ENCODE data around the gene PPP1R3E.
A peak's percentile ranks its signal among the peaks of the same experiment; 100 is the strongest.

The PPP1R3E gene

DNA sequence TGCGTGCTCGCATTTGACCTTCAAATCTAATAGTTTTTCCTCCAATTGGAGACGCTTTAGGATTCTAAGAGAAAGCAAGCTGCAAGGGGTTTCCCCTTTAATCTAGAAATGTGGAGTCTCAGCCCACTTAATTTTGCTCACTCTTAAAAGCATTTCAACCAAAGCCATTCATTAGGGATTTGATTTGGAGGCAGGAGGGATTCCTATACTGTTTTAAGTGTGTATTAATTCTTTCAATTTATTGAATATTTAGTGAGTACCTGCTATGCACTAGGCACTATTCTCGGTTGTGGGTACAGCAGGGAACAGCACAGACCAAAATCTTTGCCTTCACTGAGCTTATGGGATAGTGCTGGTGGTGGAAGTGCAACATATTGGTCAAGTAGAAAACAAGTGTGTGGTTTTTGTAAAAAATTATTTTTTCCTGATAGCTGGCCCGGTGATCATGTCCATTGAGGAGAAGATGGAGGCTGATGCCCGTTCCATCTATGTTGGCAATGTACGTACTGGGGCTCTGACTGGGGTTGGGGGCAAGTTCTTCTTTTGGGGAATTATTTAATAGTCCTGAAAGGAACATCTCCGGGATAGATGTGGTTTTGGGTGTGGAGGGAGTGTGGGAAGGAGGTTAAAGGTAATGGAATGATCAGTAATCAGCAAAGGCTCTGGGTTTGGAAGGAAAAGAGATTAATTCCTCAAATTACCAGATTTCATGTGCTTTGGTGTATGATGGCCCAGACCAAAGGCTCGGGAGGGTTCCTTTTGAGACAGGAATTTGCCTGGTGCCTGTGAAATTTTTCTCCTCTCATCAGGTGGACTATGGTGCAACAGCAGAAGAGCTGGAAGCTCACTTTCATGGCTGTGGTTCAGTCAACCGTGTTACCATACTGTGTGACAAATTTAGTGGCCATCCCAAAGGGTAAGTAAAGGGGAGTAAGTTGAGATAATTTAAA, 20.2 kb upstream of the PPP1R3E start:
- DNase-seq = no peak

DNA sequence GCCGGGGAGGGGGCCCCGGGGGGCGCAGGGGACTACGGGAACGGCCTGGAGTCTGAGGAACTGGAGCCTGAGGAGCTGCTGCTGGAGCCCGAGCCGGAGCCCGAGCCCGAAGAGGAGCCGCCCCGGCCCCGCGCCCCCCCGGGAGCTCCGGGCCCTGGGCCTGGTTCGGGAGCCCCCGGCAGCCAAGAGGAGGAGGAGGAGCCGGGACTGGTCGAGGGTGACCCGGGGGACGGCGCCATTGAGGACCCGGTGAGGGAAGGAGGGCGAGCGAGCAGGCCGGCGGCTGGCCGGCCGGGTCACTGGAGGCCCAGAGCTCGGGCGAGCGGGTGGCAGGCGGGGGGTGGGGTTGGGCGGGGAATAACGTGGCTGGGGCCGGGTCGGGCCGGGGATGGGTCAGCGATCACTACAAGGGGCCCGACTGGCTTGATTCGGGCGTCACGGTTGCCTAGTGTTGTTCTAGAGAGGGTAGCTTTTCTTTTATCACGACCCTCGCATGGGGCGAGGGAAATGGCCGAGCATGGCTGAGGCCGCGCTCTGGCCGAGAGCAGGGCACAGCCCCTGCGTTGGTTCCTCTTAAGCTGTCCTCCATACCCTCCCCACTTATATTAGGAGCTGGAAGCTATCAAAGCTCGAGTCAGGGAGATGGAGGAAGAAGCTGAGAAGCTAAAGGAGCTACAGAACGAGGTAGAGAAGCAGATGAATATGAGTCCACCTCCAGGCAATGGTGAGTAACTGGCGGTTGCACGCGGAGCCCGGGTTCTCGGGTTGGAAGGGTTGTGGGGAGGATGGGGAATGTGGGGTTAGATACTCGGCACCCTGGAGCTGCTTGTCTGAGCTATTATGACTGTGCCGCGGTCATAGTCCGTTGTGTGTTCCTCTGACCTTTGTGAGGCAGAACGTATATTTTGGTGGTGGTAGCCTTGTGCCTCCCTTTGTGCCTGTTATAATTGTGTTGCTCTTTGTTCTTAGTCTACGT, 19.2 kb upstream of the PPP1R3E start:
- DNase-seq = peak; percentile 48

- peak; percentile 100 for DNase-seq
Measured at GRCh38 chr14:23320584-23321571, 18.2 kb upstream of the PPP1R3E start, which contains the start of gene PABPN1. Gene PABPN1, plus strand, starts transcription at chr14:23321457. Its CDS starts 13 bp downstream, at chr14:23321470.

- no peak for DNase-seq
Measured at GRCh38 chr14:23319746-23320583, 17.3 kb upstream of the PPP1R3E start.

DNA sequence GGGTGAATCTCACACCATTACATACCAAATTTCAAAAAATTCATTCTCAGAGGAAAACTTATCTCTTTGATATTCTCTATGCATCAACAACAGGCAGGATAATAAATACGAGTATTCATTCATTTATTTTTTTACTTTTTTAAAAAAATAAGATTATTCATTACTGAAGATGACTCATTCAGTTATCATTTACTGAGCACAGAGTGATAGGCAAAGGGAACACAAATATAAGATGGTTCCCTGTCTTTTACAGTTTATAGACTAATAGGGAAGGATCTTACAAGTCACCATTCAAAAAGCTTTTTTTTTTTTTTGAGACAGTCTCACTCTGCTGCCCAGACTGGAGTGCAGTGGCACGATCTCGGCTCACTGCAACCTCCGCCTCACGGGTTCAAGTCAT, 13.6 kb upstream of the PPP1R3E start:
- DNase-seq = no peak

GRCh38 chr14:23310546-23310945, 7.9 kb upstream of the PPP1R3E start:
- DNase-seq = no peak

GRCh38 chr14:23308721-23309445, 6.2 kb upstream of the PPP1R3E start:
- DNase-seq = no peak

- DNase-seq = no peak
Measured at GRCh38 chr14:23307687-23308644, 5.3 kb upstream of the PPP1R3E start.

DNA sequence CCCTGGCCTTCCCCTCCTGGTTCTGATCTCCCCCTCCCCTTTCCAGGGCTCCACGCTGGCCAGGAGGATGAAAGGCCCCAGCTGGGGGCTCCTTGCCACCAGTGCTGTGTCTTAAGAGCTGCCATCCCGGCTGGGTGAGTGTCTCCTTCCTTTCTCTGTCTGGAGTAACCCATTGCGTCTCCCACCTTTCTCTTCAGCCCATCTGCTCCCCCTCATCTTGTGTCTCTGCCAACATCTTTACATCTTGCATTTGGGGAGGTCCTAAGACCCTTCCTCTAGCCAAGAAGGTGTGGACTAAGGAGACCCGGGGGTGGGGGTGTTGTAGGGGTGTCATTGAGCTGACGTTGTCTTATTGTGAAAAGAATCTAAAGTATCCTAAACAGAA, 4.5 kb upstream of the PPP1R3E start:
- no peak for DNase-seq

DNA sequence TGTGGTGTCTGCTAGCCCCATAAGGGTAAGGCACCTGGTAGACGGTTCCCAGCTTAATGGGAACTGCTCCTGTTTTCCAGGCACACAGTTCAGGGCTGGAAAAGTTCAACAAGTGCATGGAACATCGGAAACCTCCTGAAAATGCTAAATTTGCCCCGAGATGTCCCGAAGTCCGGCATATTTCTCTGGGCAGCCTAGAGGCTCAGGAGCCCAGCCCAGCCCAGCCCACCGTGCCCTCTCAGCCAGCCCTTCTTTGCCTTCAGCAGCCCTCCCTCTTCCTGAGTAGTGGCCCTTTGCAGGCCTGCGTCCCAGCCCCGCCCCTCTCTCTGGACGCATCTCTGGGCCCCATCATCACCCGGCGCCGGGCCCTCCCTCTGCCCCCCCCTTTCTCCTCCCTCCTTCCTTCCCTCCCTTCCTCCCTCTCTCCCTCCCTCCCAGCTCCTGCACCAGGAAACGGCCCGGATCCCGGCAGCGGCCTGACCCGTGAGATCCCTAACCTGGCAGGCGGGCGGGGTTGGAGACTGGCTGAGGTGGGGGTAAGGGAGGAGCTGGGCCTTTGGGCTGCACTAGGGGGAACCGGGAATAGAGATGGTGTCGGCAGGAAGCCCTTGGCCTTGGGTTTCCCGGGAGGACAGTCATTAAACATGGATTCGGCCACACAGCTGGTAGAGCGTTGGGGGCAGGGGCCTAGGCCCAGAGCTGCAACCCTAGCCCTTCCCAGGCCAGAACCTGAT, 3.9 kb upstream of the PPP1R3E start, which contains the start of gene BCL2L2:
Gene BCL2L2 (plus strand): TSS at position 422 of the 734 bp plus-strand sequence. CDS start 935 bp downstream, outside the sequence.
- DNase-seq = peak; percentile 91

DNA sequence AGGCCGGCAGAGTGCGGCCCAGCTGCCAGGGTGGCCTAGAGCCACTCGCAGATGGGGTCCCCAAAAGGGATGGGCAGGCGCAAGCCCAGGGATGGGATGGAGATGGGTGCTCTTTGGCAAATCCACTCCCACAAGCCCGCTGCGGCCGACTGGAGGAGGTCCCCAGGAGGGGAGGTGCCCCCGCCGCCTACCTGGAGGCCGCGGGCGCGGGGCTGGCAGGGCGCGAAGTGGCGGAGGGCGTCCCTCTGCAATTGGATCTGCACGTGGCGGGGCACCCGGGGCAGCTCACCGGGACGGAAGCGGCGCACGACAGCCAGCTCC, 730 bp downstream of the PPP1R3E start:
- DNase-seq = no peak

DNA sequence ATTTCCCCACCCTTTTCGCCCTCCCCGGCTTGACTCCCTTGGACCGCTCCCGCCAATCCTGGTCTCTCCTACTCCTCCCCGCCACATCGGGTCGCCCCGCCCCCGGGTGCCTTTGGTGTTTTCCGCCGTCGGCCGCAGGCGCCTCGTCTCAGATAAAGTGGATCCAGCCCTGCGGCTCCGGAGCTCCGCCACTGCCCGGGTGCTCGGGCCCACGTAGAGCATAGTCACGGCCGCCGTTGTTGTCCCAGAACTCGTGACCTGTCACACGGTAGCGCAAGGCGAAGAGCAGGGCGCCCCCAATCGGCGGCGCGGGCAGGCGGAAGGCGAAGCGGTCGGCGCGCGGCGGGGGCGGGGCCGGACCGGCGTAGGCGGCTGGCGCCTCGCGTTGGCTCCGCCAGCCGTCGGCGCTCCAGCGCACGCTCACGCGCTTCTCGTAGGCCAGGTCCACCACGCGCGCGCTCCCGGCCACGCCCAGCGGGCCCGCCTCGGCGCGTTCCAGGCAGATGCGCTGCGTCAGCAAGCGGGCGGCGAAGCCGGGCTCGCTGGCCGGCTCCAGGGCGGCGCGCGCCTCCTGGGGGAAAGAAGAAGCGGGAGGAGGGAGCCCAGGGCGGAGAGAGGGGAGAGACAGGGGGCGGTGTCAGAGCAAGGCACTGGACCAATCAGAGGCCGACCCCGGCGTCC, 1.2 kb downstream of the PPP1R3E start:
- DNase-seq = peak; percentile 99

DNA sequence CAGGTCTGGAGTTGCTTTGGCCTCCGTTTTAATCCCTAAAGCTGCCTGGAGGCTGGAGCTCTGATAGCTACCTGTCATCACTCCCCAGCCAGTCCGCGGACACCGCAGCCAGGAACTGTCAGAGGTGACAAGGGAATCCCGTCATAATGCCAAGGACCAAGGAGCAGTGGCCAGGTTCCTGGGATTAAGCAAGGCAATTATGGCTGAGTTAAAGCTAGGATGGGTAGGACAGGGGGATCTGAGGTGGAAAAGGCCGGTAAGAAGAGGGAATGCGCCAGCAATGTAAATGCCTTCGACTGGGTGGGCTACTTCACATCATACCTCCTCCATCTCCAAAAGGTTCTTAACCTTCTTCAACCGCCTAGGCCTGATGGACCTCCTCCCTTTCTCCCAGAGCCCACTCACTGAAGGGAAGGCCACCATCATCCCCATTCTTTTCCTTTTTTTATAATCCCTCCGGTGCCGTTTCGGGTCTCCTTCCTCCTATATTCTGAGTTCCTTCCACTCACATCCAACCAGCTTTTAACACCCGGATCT, 1.9 kb downstream of the PPP1R3E start:
- peak; percentile 17 for DNase-seq

GRCh38 chr14:23299986-23300686, 2.5 kb downstream of the PPP1R3E start:
- no peak for DNase-seq

GRCh38 chr14:23299211-23299957, 3.3 kb downstream of the PPP1R3E start:
- peak; percentile 54 for DNase-seq

All from fibroblast of skin of scalp (primary cell).